HG02973 (cell line): ENCODE results near the gene KLHL30.
A peak's percentile ranks its signal among the peaks of the same experiment; 100 is the strongest.
"Not testable (repeated sequence)": the region's sequence is repeated elsewhere in the genome, so short reads cannot be mapped to it uniquely, and the experiment has no call there.

Source experiments
- ATAC-seq: cut with Tn5 transposase; IDR thresholded peaks from one replicate; pipeline ENCODE4 v1.9.1; 2021; ENCODE audit warnings: moderate library complexity; ENCODE audit not compliant: unreplicated experiment

Gene KLHL30

DNA sequence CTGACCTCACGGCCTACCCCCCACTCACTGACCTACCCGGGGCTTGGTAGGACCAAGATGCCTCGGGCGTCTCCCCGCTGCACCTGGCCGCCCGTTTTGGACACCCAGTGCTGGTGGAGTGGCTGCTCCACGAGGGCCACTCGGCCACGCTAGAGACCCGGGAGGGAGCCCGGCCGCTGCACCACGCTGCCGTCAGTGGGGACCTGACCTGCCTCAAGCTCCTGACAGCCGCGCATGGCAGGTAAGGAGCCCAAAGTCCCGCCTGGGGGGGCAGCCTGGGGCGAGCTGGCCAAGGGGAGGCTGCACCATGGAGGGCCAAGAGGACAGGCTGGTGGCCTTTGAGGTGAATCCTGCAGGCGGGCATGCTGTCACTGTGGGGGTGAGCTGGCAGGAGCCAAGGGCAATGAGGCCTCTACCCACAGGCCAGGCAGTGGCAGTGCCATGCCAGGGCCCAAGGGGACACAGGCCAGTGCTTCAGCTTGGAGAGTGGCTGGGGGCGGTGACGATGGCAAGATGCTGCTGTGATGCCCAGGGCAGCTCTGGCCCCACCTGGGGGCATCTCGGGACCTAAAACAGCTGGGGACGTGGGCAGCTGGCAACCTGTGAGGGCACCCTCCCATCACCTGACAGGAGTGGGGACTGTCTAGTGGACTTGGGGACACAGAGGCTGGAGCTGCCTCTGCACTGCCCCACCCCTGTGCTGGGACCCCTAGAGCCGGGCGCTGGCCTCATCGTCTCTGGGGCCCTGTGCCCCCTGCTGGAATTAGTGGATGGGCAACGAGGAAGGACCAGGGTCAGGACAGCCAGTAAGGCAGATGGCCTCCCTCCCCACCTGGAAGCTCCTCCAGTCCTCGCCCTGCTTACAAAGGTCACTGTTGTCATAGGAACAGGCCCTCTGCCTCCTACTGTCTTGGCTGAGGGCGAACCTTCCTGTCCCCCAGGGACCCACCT is 36.3 kb upstream of the KLHL30 start:
- ATAC-seq = no peak

DNA sequence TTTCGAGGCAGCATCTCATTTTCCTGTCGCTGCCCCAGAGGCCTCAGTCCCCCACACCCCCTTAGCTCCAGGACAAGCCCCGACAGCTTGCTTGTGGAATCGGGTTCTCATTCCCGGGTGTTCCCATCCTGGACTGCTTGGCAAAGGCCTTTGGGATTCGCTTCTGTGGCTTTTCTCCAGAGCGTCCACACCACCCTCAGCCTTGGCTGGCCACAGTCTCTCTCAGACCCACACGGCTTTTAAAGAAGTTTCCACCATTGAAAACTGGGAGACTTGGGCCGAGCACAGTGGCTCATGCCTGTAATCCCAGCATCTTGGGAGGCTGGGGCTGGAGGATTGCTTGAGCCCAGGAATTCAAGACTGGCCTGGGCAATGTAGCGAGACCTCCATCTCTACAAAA is 35.6 kb upstream of the KLHL30 start:
- ATAC-seq = no peak

DNA sequence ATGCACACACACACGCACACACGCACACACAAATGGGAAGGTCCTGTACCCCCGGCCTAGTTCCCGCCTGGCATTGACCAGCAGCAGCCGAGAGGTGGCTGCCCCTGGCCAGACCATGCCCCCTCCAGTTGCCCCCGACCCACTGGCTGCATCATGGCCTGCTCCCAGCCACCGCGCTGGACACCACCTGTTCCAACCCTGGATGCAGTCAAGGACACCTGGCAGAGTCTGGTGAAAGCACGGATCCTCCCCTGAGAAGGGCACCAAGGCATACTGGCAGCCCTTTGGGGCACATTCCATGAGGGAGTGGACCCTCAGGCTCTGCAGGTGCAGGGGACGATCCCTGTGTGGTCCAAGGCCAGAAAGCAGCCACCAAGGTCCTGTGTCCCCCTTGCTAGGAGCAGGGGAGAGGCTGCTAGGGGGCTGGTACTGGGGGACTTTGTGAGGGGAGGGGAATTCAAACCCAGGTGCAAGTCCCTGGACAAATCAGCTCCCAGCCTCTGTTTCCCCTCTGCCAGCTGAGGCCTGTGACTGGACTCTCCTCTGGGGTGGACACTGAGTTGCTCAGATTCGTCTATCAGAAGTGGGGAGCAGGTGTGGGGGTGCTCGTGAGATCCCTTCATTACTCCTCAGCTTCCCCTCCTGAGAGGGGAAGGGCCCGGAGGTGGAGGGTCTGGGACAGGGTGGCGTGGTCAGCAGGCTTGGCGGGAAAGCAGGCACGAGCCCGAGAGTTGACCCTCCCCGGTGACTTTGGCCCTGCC is 34.8 kb upstream of the KLHL30 start:
- no peak for ATAC-seq

DNA sequence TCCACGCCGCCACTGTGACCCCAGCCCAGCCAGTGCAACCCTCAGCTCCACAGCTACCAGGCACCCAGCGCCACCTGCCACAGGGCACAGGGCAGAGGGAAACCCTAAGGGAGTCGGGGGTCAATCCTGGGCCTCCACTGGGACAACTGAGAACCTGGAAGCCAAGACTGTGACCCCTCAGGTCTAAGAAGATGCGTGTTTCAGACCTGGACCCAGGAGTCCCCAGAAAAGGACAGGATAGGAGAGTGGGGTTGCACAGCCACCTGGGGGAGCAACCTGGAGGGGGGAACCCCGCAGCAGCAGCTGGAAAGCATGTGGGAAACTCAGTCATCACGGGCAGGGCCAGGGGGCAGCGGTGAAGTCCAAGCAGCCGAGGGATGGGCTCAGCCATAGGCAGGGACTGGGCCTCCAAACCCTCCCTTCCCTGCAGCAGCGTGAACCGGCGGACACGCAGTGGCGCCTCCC is 34.2 kb upstream of the KLHL30 start:
- no peak for ATAC-seq

DNA sequence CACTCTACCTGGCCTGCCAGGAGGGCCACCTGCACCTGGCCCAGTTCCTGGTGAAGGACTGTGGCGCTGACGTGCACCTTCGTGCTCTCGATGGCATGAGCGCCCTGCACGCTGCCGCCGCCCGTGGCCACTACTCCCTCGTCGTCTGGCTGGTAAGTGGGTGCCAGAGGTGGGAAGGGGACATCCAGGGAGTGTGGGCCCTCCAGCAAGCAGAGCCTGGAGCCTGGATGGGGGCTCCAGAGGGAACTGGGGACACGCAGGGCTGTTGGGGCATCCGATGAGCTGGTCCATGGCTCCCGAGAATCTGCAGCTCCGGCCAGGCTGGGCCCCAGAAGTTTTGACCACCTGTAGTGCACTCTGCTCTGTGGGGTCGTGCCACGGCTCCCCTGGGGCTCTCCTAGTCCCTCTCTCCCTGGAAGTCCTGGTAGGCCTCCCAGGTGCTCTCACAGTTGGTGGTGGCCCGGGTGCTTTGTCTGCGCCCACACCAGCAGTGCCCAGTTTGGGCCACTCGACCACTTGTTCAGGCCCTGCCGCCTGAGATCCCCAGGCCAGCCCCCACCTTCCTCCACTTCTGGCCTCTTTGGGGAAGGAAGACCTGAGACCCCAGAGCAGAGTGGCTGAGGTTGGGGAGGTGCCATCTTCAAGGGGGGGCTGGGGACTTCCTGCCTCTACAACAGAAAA is 33.6 kb upstream of the KLHL30 start:
- no peak for ATAC-seq

DNA sequence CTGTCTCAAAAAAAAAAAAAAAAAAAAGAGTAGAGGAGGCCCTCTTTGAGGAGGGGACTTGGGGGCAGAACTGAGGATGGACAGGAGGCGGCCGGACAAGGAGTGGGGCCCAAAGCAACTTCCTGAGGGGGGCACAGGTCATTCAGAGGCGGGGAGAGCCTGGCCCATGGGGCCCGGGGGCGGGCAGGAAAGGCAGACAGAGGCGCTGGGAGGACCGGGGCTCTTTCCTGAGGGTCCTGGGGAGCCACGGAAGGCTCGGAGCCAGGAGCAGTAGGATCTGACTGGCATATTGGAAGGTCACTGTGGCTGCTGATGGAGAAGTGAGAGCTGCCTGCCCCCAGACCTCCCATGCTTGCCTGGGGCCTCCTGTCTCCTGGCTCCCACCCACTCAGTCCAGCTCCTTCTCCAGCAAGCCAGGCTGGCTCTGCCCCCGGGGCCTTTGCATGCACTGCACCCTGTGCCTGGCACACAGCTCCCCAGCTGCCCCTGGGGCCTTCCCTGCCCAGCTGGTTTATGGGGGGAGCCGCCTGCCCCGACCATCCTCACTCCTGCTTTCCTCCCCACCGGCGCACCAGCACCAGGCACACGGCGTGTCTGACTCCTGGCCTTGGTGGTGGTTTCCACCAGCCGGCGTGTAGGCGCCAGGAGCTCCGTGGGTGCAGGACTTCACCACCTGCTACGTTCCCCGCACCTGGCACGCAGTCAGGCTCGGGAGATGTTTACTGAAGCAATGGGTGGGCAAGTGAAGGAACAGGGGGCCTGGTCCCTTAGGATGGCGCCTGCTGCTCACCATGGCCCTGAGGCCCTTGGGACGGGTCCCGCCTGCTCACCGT is 32.7 kb upstream of the KLHL30 start:
- ATAC-seq = no peak

DNA sequence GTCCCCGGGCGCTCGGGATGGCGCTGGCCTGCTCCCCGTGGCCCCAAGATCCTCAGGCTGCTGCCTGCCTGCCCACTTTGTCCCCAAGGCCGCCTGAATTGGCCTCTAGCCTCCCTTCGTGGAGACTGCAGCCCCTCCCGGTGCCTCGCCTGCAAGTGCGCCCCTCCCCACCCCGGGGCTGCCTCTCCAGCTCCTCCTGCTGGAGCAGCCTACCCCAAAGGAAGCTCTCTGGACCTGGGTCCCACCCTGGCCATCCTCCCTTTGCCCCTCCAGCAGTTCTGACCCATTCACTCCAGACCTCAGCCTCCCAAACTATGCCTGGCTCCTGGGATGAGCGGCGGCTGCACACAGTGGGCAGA is 32.1 kb upstream of the KLHL30 start:
- ATAC-seq = no peak

DNA sequence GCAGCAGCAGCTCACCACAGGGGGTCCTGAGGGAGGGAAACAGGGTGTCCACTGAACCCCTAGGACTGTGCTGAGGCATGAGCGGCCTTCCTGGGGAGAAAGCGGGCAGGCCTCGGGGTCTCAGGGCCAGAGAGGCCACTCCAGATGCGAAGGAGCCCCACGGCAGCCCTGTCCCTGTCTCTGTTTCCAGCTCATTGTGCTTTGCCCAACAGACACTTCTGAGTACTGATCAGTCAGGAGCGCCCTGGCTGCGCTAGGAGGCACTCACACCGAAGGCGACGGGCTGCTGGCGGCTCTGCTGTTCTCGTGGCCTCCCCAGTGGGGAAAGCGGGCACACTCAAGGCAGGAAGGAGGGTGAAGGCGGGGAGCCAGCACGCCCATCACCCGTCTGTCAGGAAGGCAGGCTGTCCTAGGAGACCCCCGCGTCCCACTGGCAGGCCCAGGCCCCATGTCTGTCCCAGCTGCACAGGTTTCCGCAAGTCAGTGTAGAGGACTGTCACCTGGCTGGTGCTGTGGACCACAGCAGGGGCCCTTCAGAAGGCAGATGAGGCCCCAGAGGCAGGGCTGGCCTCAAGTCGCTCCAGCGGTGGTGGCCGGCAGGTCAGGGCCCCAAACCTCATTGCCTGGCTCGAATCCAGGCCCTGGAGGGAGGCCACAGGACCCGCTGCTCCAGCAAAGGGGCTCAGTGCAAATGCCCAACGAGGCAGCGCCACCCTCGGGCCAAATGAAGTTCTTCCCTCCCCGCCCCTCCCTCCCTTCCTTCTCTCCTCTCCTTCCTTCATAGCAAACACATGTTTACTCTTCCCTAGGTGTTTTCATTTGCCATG is 31.6 kb upstream of the KLHL30 start:
- ATAC-seq = peak; percentile 6

DNA sequence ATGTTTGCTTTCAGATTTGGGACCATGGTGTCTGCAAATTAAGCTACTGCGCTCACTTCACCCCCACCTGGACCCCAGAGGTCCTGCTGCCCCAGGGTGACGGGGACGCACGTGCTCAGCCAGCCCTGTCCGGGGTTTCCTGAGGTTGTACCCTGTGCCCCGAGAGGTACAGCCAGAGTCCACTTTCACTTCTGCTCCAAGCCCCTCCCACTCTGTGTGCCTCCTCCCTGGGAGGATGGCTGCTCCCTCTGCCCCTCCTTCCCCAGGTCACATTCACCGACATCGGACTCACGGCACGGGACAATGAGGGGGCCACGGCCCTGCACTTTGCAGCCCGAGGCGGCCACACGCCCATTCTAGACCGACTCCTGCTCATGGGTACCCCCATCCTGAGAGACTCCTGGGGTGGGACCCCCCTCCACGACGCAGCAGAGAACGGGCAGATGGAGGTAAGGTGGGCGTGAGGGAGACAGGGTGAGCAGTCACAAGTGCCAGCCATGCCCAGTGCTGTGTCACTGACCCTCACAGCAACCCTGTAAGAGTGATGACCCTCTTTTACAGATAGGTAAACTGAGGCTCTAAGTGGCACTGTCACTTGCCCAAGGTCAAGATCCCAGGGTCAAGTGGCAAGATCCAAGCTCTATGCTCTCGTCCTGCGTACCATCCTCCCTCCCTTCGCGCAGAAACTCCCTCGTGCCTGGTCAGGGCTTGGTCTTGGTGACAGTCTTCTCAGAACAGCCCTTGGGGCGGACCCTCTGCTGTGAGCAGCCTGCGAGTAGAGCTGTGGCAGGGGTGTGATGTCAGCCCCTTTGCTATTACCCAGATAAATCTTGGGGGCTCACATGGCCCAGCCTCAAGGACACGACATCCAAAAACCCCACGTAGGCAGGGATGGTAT is 30.7 kb upstream of the KLHL30 start:
- peak; percentile 49 for ATAC-seq

DNA sequence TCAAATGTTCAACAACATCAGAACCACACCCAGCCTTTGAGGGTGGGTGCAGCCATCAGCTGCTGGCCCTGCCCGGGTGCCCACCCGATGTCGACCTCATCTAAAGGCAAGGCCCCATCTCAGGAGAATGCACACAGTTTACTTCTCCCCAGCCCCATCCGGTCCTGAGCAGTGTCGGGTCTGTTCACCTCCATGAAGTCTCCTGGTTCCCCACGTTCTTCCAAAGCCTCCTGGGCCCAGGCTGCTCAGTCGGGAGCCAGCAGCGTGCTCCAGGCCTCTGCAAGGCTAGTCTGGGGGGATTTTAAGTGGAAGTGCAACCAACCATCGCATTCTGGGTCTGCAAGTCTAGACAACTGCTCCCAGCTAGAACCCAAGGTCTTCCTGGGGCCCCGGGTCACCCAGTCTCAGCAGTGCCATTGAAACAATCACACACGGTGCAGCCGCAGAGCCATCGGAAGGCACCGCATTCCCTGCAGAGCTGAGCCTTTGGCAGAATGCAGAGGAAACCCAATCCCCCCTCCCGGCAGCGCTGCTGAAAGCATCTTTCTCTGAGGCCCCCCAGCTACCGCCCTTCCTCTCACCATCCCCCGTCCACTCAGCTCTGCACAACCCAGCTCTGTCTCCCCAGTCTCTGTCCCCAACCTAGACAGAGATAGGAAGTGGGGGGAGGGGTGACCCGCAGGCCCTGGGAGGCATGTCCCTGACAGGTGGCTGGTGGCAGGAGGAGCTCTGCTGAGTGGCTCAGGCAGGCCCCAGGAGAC is 29.9 kb upstream of the KLHL30 start:
- ATAC-seq = no peak

DNA sequence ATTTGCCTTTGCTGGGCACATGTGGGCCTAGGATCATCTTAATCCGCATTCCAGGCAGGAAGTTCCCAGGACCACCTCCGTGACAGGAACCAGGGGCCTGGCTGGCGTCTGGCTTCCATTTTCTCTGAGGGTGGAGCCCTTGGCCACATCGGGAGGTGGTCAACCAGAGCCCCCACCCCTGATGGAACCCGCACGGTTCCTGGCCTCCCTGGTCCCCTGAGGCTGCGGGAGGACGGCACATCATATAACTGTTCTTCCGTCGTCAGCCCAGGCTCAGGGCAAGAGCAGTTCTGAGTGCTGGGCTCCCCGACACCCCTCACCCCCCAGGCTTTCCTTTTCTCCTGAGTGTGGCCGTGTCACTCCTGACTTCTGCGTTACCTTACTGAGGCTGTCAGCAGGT is 24.9 kb upstream of the KLHL30 start:
- ATAC-seq = no peak

DNA sequence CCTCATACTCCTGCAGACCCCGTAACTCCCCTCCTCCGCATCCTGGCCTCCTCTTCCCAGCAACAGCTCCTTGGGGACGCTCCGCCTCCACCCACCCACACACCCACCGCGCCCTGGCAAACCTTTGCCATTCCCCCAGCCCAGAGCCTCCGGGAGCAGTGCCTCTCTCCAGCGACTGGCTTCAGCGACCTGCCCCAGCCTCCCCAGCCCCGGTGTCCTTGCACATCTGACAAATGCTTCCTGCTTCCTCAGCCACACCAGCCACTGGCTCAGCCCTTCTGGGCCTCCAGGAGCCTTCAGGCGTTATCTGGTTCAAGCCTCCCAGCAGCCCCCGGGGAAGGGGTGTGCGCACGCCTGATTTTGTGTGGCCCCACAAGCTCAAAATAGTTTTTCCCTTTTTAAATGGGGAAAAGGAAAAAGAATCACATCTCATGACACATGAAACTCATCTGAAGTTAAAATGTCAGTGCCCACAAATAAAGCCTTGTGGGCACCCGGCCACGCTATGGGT is 24.1 kb upstream of the KLHL30 start:
- ATAC-seq = no peak

DNA sequence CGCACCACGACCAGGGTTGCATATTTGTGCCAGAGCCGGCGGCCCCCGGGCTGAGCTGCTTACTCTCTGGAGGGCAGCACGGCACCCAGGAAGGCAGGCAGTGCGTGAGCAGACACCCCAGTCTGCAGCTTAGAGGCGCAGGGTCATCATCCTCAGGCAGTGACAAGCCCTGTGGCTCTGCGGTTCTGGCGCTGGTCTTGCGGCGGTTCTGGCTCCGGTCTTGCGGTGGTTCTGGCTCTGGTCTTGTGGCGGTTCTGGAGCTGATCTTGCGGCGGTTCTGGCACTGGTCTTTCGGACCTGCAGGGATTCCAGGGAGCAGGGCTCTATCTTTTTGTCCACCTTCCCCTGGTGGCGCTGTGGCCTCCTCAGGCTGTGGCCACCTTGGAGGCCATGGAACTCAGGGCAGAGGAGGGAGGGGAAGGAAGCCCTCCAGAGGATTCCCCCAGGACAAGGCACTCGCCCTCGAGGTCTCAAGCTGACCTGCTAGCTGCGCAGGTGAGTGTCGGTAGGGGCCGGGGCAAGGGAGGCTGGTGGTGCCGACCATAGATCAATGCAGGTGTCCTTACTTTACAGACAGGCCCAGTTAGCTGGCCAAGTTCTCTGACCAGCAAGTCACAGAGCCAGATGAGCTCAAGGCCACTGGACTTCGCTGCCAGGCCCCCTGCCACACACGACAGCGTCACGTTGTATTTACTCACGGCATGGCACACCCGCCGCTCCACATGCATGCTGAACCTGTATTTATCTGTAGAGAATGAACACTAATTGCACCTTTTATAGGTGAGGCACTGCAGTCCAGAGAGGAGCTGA is 23.4 kb upstream of the KLHL30 start:
- ATAC-seq = no peak

DNA sequence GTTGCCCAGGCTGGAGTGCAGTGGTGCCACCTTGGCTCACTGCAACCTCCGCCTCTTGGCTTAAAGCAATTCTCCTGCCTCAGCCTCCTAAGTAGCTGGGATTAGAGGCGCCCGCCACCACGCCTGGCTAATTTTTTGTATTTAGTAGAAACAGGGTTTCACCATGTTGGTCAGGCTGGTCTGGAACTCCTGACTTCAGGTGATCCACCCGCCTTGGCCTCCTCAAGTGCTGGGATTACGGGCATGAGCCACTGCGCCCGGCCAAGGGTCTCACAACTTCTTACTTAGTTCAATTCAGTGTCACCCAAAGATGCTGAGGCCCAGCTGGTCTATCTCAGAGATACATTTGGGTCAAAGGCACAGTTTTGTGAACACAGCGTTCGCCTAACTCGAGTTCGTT is 22.8 kb upstream of the KLHL30 start:
- not testable (repeated sequence) for ATAC-seq

DNA sequence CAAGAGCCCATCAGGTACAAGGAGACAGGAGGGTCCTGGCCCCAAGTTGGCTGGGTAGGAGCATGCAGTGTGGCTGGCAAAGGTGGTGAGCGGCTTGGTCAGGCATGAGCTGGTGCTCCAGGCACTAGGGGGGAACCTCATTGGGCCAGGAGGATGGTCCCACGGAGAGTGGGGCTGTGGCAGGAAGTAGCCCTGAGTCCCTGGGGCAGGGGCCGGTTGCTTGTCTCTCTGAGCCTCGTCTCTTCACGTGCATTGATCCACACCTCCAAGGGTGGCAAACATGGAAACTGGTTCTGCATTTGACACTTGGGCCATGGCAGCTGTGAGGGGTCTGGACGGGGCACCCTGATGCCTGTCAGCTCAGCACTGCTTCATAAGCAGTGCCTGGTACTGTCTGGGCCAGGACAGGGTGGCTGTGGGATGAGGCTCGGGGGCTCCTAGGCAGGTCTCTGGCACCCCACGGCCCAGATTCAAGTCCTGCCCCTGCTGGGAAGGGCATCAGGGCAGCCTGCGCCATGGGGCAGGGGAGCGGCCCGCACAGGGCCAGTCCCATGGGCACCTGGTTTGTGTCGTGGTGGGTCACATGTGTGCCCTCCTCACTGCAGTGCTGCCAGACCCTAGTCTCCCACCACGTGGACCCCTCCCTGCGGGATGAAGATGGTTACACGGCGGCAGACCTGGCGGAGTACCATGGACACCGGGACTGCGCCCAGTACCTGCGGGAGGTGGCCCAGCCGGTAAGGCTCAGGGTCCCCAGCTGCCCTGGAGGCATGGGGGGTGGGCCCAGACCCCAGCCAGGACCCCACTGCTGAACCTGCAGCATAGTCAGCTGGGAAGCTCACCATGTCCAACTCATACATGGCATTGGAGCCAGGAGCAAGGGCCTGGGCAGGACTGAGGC is 21.9 kb upstream of the KLHL30 start:
- no peak for ATAC-seq
